H9 (cell line): ENCODE data around the gene ROBO1. TPM values are rescaled to one million over a fixed set of nuclear protein-coding genes. Genes with fewer than 3 reads are reported as not detected.

ENCODE experiments used
- DNase-seq: peaks from one replicate; pipeline ENCODE4 v3.0.0-alpha.2; 2017
- H2AFZ ChIP-seq: one replicate; pipeline ENCODE4 v1.6.1; 2013; ENCODE audit warnings: mild to moderate bottlenecking, low read length, control low read depth, moderate library complexity
- H2AK5ac ChIP-seq: 2 replicates; pipeline ENCODE4 v1.6.1; 2013; ENCODE audit warnings: low read length, control low read depth, mixed read lengths; ENCODE audit not compliant: insufficient read length
- H2BK120ac ChIP-seq: one replicate; pipeline ENCODE4 v1.6.1; 2013; ENCODE audit warnings: low read depth, mild to moderate bottlenecking, low read length, control low read depth, inconsistent platforms; ENCODE audit not compliant: poor library complexity, severe bottlenecking
- H2BK12ac ChIP-seq: 2 replicates; pipeline ENCODE4 v1.6.1; 2013; ENCODE audit warnings: low read length, control low read depth, mixed read lengths, low read depth; ENCODE audit not compliant: insufficient read length
- H2BK15ac ChIP-seq: 2 replicates; pipeline ENCODE4 v1.6.1; 2013; ENCODE audit warnings: low read depth, low read length, control low read depth
- H2BK20ac ChIP-seq: one replicate; pipeline ENCODE4 v1.6.1; 2013; ENCODE audit warnings: low read depth, mild to moderate bottlenecking, low read length, control low read depth, inconsistent platforms; ENCODE audit not compliant: poor library complexity, severe bottlenecking
- H2BK5ac ChIP-seq: 2 replicates; pipeline ENCODE4 v1.6.1; 2013; ENCODE audit warnings: low read length, control low read depth, mixed read lengths; ENCODE audit not compliant: insufficient read length
- H3K14ac ChIP-seq: 2 replicates; pipeline ENCODE4 v1.6.1; 2013; ENCODE audit warnings: low read length, control low read depth; ENCODE audit not compliant: insufficient read depth
- H3K18ac ChIP-seq: 2 replicates; pipeline ENCODE4 v1.6.1; 2013; ENCODE audit warnings: low read depth, mild to moderate bottlenecking, mixed read lengths, low read length, control low read depth; ENCODE audit not compliant: insufficient read length
- H3K23ac ChIP-seq: 2 replicates; pipeline ENCODE4 v1.6.1; 2013; ENCODE audit warnings: low read length, control low read depth, mixed read lengths, low read depth; ENCODE audit not compliant: insufficient read length
- H3K23me2 ChIP-seq: 2 replicates; pipeline ENCODE4 v1.6.1; 2013; ENCODE audit warnings: low read depth, mild to moderate bottlenecking, mixed read lengths, low read length, control low read depth; ENCODE audit not compliant: insufficient read length, poor library complexity, severe bottlenecking
- H3K27ac ChIP-seq: 2 replicates; pipeline ENCODE4 v1.5.1; 2013; ENCODE audit warnings: low read length, control low read depth, mixed read lengths, low read depth; ENCODE audit not compliant: insufficient read length
- H3K27me3 ChIP-seq: 2 replicates; pipeline ENCODE4 v1.6.1; 2013; ENCODE audit warnings: low read length, control low read depth, inconsistent platforms; ENCODE audit not compliant: insufficient read depth
- H3K4ac ChIP-seq: 2 replicates; pipeline ENCODE4 v1.6.1; 2013; ENCODE audit warnings: low read depth, mild to moderate bottlenecking, control low read depth, inconsistent platforms, low read length, moderate library complexity
- H3K4me1 ChIP-seq: 2 replicates; pipeline ENCODE4 v1.6.1; 2013; ENCODE audit warnings: low read length, control low read depth, inconsistent platforms; ENCODE audit not compliant: insufficient read depth
- H3K4me2 ChIP-seq: 2 replicates; pipeline ENCODE4 v1.6.1; 2013; ENCODE audit warnings: low read length, control low read depth, mixed read lengths; ENCODE audit not compliant: insufficient read length, insufficient read depth
- H3K56ac ChIP-seq: 2 replicates; pipeline ENCODE4 v1.6.1; 2013; ENCODE audit warnings: low read depth, mild to moderate bottlenecking, mixed read lengths, low read length, control low read depth; ENCODE audit not compliant: insufficient read length
- H3K79me1 ChIP-seq: 2 replicates; pipeline ENCODE4 v1.6.1; 2013; ENCODE audit warnings: low read depth, mild to moderate bottlenecking, moderate library complexity, low read length, control low read depth, inconsistent platforms; ENCODE audit not compliant: insufficient read depth, poor library complexity, severe bottlenecking
- H3K79me2 ChIP-seq: 2 replicates; pipeline ENCODE4 v1.6.1; 2013; ENCODE audit warnings: low read length, control low read depth, inconsistent platforms; ENCODE audit not compliant: insufficient read depth
- H3K9ac ChIP-seq: 2 replicates; pipeline ENCODE4 v1.6.1; 2013; ENCODE audit warnings: low read length, control low read depth, mixed read lengths; ENCODE audit not compliant: insufficient read length; ENCODE audit errors: extremely low read depth
- H3K9me3 ChIP-seq: one replicate; pipeline ENCODE4 v1.6.1; 2013; ENCODE audit warnings: low read depth, low read length, inconsistent platforms; ENCODE audit not compliant: control insufficient read depth
- H3T11ph ChIP-seq: one replicate; pipeline ENCODE4 v1.6.1; 2013; ENCODE audit warnings: mild to moderate bottlenecking, low read length, control low read depth, inconsistent platforms
- H4K20me1 ChIP-seq: one replicate; pipeline ENCODE4 v1.6.1; 2013; ENCODE audit not compliant: control insufficient read depth, insufficient read length, insufficient read depth
- H4K5ac ChIP-seq: 2 replicates; pipeline ENCODE4 v1.6.1; 2013; ENCODE audit warnings: low read depth, mild to moderate bottlenecking, mixed read lengths, low read length, control low read depth; ENCODE audit not compliant: insufficient read length
- H4K8ac ChIP-seq: replicated peaks from 2 replicates; pipeline ENCODE4 v1.6.1; 2013; ENCODE audit warnings: low read length, control low read depth, mixed read lengths, low read depth; ENCODE audit not compliant: insufficient read length
- H4K91ac ChIP-seq: 2 replicates; pipeline ENCODE4 v1.6.1; 2013; ENCODE audit warnings: low read depth, mild to moderate bottlenecking, moderate library complexity, mixed read lengths, low read length, control low read depth; ENCODE audit not compliant: insufficient read length
- H3K27ac Mint-ChIP-seq, 3 experiments: 2 replicates in 2 of 3; 3 replicates in 1 of 3; pipeline ENCODE4 v1.8.0; 2020 to 2021; ENCODE audit warnings: mixed read lengths in 3 of 3, mild to moderate bottlenecking in 1 of 3, moderate library complexity in 1 of 3
- H3K27me3 Mint-ChIP-seq: 2 replicates; pipeline ENCODE4 v1.8.0; 2021; ENCODE audit warnings: low read depth, mild to moderate bottlenecking, moderate library complexity, mixed read lengths
- H3K36me3 Mint-ChIP-seq, 3 experiments: 2 replicates in 2 of 3; 3 replicates in 1 of 3; pipeline ENCODE4 v1.8.0; 2020 to 2021; ENCODE audit warnings: low read depth in 3 of 3, mixed read lengths in 3 of 3; ENCODE audit not compliant: insufficient read depth in 1 of 3
- H3K4me1 Mint-ChIP-seq, 2 experiments: 2 replicates each; pipeline ENCODE4 v1.8.0; 2020; ENCODE audit warnings: mixed read lengths in 2 of 2
- H3K4me3 Mint-ChIP-seq, 2 experiments: 2 replicates in 1 of 2; 3 replicates in 1 of 2; pipeline ENCODE4 v1.8.0; 2020 to 2021; ENCODE audit warnings: mild to moderate bottlenecking in 2 of 2, mixed read lengths in 2 of 2, moderate library complexity in 1 of 2
- H3K9me3 Mint-ChIP-seq, 2 experiments: 2 replicates in 1 of 2; 3 replicates in 1 of 2; pipeline ENCODE4 v1.8.0; 2020; ENCODE audit warnings: mild to moderate bottlenecking in 2 of 2, mixed read lengths in 2 of 2, moderate library complexity in 1 of 2
- WGBS: extraction: QIAGEN DNeasy Blood & Tissue Kit; methylation state at CpG from one replicate; pipeline ENCODE4 v1.1.7; 2013; ENCODE audit warnings: missing lambda C conversion rate, low lambda C conversion rate, mixed read lengths; ENCODE audit not compliant: insufficient read length; ENCODE audit errors: extremely low coverage; 5-methylcytosine and 5-hydroxymethylcytosine counted together
- total RNA-seq: library from RNA; stranded (reverse); gene quantifications from 2 replicates; pipeline ENCODE4 v1.2.1, GENCODE V29; 2021
- TF ChIP-seq, protein P1 (sequence below): fragments of 200-600 bp; sonication (generic); conservative IDR thresholded peaks from 3 replicates; pipeline ENCODE4 v1.8.0; 2021; ENCODE audit warnings: antibody characterized with exemption, mild to moderate bottlenecking

The ROBO1 gene
- total RNA-seq, 1 experiment from 2014 or later, result 62.7 TPM

DNA sequence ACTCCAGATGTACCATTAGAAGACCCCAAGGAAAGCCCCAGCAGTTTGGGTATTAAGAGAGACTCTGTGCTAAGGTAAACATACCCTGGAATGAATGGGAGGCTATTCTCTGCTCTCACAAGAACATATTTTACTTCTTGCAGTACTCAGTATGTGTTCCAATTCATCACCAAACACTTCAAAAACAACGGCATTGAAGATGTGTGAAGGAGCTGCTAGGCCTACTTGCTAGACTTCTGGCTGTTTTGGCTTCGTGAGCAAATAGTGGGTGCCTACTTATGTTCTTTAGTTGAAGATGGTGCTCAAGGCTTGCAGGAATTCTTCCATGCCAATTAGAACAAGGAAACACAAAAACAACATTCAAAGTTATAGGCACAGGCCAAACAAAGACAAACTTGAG lies 514.5 kb downstream of the ROBO1 start:
- no peak overlapping the region for H3K56ac ChIP-seq
- no peak overlapping the region for H2BK120ac ChIP-seq
- H2BK20ac ChIP-seq, result no peak overlapping the region
- H2BK15ac ChIP-seq, result no peak overlapping the region
- H3K14ac ChIP-seq, result no peak overlapping the region
- no peaks in the 10 kb centered on the region for H3K4me1 ChIP-seq
- TF ChIP-seq, protein P1, sequence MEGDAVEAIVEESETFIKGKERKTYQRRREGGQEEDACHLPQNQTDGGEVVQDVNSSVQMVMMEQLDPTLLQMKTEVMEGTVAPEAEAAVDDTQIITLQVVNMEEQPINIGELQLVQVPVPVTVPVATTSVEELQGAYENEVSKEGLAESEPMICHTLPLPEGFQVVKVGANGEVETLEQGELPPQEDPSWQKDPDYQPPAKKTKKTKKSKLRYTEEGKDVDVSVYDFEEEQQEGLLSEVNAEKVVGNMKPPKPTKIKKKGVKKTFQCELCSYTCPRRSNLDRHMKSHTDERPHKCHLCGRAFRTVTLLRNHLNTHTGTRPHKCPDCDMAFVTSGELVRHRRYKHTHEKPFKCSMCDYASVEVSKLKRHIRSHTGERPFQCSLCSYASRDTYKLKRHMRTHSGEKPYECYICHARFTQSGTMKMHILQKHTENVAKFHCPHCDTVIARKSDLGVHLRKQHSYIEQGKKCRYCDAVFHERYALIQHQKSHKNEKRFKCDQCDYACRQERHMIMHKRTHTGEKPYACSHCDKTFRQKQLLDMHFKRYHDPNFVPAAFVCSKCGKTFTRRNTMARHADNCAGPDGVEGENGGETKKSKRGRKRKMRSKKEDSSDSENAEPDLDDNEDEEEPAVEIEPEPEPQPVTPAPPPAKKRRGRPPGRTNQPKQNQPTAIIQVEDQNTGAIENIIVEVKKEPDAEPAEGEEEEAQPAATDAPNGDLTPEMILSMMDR, result no peak
- H2AK5ac ChIP-seq, result no peak overlapping the region
- H4K5ac ChIP-seq, result no peak overlapping the region
- H3T11ph ChIP-seq, result no peak overlapping the region
- no peaks in the 10 kb centered on the region for H3K27me3 ChIP-seq
- Mint-ChIP-seq H3K4me1 (no peaks in the 10 kb centered on the region), H3K36me3 (no peaks in the 10 kb centered on the region), H3K9me3 (no peaks in the 10 kb centered on the region), H3K4me3 (no peak overlapping the region), H3K27me3 (no peaks in the 10 kb centered on the region), H3K27ac (no peak overlapping the region; a peak in 1 of 7 replicates)
- no peak overlapping the region for H4K8ac ChIP-seq
- no peak overlapping the region for H3K9ac ChIP-seq
- no peak overlapping the region for H3K23ac ChIP-seq
- no peaks in the 10 kb centered on the region for H3K9me3 ChIP-seq
- H3K4me2 ChIP-seq, result no peak overlapping the region
- no CpG with 5 or more reads among the region's 2 CpGs for WGBS
- no peaks in the 10 kb centered on the region for H3K79me2 ChIP-seq
- H4K91ac ChIP-seq, result no peak overlapping the region
- DNase-seq, result no peak
- no peaks in the 10 kb centered on the region for H4K20me1 ChIP-seq
- H3K18ac ChIP-seq, result no peak overlapping the region
- H3K23me2 ChIP-seq, result no peaks in the 10 kb centered on the region
- H2AFZ ChIP-seq, result no peak overlapping the region
- no peak overlapping the region for H3K27ac ChIP-seq
- no peak overlapping the region for H2BK5ac ChIP-seq
- H2BK12ac ChIP-seq, result no peak overlapping the region
- no peak overlapping the region for H3K4ac ChIP-seq
- H3K79me1 ChIP-seq, result no peaks in the 10 kb centered on the region
